ENCODE data around the gene MYOF.

DNA sequence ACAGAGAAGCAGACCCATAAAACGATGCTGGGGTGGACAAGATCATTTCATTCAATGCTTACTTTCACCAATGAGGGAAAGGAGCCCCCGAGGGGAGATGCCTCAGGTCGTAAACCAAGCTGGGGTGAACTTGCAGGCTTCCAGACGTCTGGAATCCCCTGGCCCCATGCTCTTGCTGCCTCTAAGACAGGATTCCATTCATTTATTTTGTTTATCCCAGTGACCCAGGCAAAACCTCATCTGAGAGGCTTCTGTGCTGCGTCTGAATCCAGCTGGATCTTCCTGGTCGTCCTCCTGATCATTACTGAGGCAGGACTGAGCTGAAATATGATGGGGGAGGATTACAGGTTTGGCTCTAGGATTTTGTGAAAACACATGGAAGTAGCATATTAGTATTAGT lies 182.9 kb downstream of the MYOF start:
- TF ChIP-seq, protein P1, sequence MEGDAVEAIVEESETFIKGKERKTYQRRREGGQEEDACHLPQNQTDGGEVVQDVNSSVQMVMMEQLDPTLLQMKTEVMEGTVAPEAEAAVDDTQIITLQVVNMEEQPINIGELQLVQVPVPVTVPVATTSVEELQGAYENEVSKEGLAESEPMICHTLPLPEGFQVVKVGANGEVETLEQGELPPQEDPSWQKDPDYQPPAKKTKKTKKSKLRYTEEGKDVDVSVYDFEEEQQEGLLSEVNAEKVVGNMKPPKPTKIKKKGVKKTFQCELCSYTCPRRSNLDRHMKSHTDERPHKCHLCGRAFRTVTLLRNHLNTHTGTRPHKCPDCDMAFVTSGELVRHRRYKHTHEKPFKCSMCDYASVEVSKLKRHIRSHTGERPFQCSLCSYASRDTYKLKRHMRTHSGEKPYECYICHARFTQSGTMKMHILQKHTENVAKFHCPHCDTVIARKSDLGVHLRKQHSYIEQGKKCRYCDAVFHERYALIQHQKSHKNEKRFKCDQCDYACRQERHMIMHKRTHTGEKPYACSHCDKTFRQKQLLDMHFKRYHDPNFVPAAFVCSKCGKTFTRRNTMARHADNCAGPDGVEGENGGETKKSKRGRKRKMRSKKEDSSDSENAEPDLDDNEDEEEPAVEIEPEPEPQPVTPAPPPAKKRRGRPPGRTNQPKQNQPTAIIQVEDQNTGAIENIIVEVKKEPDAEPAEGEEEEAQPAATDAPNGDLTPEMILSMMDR (IDR thresholded peaks at IDR 0.05): no peak
- no peak for TF ChIP-seq POLR2A (IDR thresholded peaks at IDR 0.05)
